Liver (tissue), 9 donors: ENCODE data around the gene SP140. TPM values are rescaled to one million over a fixed set of nuclear protein-coding genes. Genes with fewer than 3 reads are reported as not detected.

Experiments
- DNase-seq: peaks from one replicate; pipeline ENCODE4 v3.0.0-alpha.2; 2017; ENCODE audit warnings: low spot score
- H3K27ac ChIP-seq, 2 donors: one replicate each; pipeline ENCODE4 v1.7.0; 2013; ENCODE audit warnings: inconsistent platforms in 2 of 2, low read length in 2 of 2, control low read depth in 1 of 2, low read depth in 1 of 2, mild to moderate bottlenecking in 1 of 2
- H3K27me3 ChIP-seq, 4 donors: one replicate each; pipeline versions ENCODE4 v1.6.1 to v1.7.0; 2013; ENCODE audit warnings: low read length in 3 of 4, inconsistent platforms in 1 of 4, mild to moderate bottlenecking in 1 of 4, moderate library complexity in 1 of 4; ENCODE audit not compliant: control insufficient read depth in 4 of 4, insufficient read depth in 4 of 4
- H3K36me3 ChIP-seq, 4 donors: one replicate each; pipeline versions ENCODE4 v1.6.1 to v1.7.0; 2013; ENCODE audit warnings: low read length in 3 of 4, mild to moderate bottlenecking in 3 of 4, low read depth in 1 of 4, moderate library complexity in 1 of 4; ENCODE audit not compliant: control insufficient read depth in 4 of 4, insufficient read depth in 3 of 4
- H3K4me1 ChIP-seq, 4 donors: one replicate each; pipeline versions ENCODE4 v1.6.1 to v1.7.0; 2013; ENCODE audit warnings: low read length in 3 of 4, mild to moderate bottlenecking in 3 of 4, moderate library complexity in 1 of 4; ENCODE audit not compliant: control insufficient read depth in 4 of 4, insufficient read depth in 4 of 4
- H3K4me3 ChIP-seq, 3 donors: one replicate each; pipeline versions ENCODE4 v1.6.1 to v1.7.0; 2013; ENCODE audit warnings: low read length in 3 of 3, control low read depth in 1 of 3, low read depth in 1 of 3, mild to moderate bottlenecking in 1 of 3
- H3K9ac ChIP-seq, 2 donors: one replicate each; pipeline ENCODE4 v1.7.0; 2013; ENCODE audit warnings: low read length in 2 of 2, mild to moderate bottlenecking in 2 of 2, moderate library complexity in 2 of 2, control low read depth in 1 of 2, low read depth in 1 of 2
- H3K9me3 ChIP-seq, 4 donors: one replicate each; pipeline versions ENCODE4 v1.6.1 to v1.7.0; 2013; ENCODE audit warnings: low read length in 3 of 4; ENCODE audit not compliant: control insufficient read depth in 4 of 4
- FOXA1 ChIP-seq: IDR thresholded peaks from 2 replicates; pipeline ENCODE4 v1.6.1; 2016; ENCODE audit warnings: antibody characterized with exemption
- FOXA2 ChIP-seq: IDR thresholded peaks from 2 replicates; pipeline ENCODE4 v1.6.1; 2016; ENCODE audit warnings: antibody characterized with exemption
- GABPA ChIP-seq, 2 donors: IDR thresholded peaks in 1 of 2; conservative IDR thresholded peaks in 1 of 2; 2 replicates each; pipeline ENCODE4 v1.6.1; 2016; ENCODE audit warnings: antibody characterized with exemption in 2 of 2, mild to moderate bottlenecking in 1 of 2, moderate library complexity in 1 of 2
- HNF4A ChIP-seq, 2 donors: conservative IDR thresholded peaks; 2 replicates each; pipeline ENCODE4 v1.6.1; 2016; ENCODE audit warnings: antibody characterized with exemption in 2 of 2, mild to moderate bottlenecking in 2 of 2
- HNF4G ChIP-seq: IDR thresholded peaks from 2 replicates; pipeline ENCODE4 v1.6.1; 2016; ENCODE audit warnings: antibody characterized with exemption
- NR2F2 ChIP-seq: IDR thresholded peaks from 2 replicates; pipeline ENCODE4 v1.6.1; 2016; ENCODE audit warnings: antibody characterized with exemption
- RXRA ChIP-seq, 2 donors: IDR thresholded peaks; 2 replicates each; pipeline ENCODE4 v1.6.1; 2017 to 2018; ENCODE audit warnings: antibody characterized with exemption in 2 of 2, mild to moderate bottlenecking in 1 of 2
- SP1 ChIP-seq: IDR thresholded peaks from 2 replicates; pipeline ENCODE4 v1.6.1; 2018; ENCODE audit warnings: antibody characterized with exemption, mild to moderate bottlenecking
- TAF1 ChIP-seq: conservative IDR thresholded peaks from 2 replicates; pipeline ENCODE4 v1.6.1; 2016; ENCODE audit warnings: antibody characterized with exemption, mild to moderate bottlenecking
- YY1 ChIP-seq: IDR thresholded peaks from 2 replicates; pipeline ENCODE4 v1.6.1; 2016; ENCODE audit warnings: antibody characterized with exemption, mild to moderate bottlenecking
- WGBS: extraction: QIAGEN DNeasy Blood & Tissue Kit; methylation state at CpG from one replicate; pipeline ENCODE4 v1.1.7; 2013; 5-methylcytosine and 5-hydroxymethylcytosine counted together
- polyA plus RNA-seq, 2 donors: library from polyadenylated mRNA; stranded (reverse) in 1 of 2; unstranded in 1 of 2; fragments of 200-250 nt in 1 of 2; fragments of >200 nt in 1 of 2; fragmentation: Nextera tagmentation in 1 of 2; extraction: Ambion mirVana in 1 of 2; gene quantifications; one replicate each; pipeline versions ENCODE4 v1.2.1 to v1.2.3, GENCODE V29; 2013 to 2015
- total RNA-seq, 2 donors: library from RNA; depleted of rRNA; stranded (reverse); fragments of >200 nt; gene quantifications; one replicate each; pipeline ENCODE4 v1.2.3, GENCODE V29; 2014
- TF ChIP-seq, protein P1 (sequence below): fragments of 150-350 bp; IDR thresholded peaks from 2 replicates; pipeline ENCODE4 v1.5.1; 2017; ENCODE audit warnings: improper control_type of control experiment, low read depth, low read length; ENCODE audit not compliant: missing input control
- TF ChIP-seq, protein P2 (sequence below): IDR thresholded peaks from 2 replicates; pipeline ENCODE4 v1.6.1; 2016; ENCODE audit warnings: antibody characterized with exemption
- TF ChIP-seq, protein P3 (sequence below): IDR thresholded peaks from 2 replicates; pipeline ENCODE4 v1.6.1; 2016; ENCODE audit warnings: antibody characterized with exemption
- TF ChIP-seq, protein P4 (sequence below): IDR thresholded peaks from 2 replicates; pipeline ENCODE4 v1.6.1; 2016; ENCODE audit warnings: antibody characterized with exemption
- TF ChIP-seq, protein P5 (sequence below): IDR thresholded peaks from 2 replicates; pipeline ENCODE4 v1.6.1; 2016; ENCODE audit warnings: antibody characterized with exemption, mild to moderate bottlenecking
- donor health status: healthy.
- donor health status: healthy.
- donor health status: healthy.
- donor health status: healthy.
- donor health status: healthy.

SP140 gene
- total and polyA plus RNA-seq, 4 donors, result 0.40 to 1.8 (median 0.77) TPM

DNA sequence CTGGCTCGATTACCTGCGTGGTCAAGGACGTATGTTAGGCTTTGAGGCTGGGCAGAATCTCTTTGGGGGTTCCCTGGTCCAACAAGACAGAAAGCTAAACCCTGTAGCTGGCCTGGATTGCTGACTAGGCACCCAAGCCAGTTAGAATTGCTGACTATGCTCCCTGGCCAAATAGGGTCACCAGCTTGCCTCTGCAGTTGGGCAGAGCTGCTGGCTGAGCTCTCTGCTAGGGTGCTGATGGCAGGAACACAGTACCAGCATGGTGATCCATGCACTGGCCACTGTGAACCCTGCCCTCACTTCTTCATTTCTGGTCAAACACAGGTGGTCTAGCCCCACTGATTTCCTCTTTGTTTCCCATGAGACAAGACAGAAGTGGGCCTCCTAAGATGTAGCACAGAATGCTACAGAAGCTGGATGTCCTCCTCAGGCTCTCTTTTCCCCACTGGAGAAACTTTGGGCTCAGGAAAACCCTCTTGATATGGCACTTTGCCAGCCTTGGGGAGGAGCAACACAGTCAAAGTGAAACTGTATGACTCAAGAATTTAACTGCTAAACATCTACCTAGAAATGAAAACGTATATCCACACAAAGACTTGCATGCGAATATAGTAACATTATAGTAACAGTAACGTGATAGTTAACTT, 122.2 kb downstream of the SP140 start:
- TF ChIP-seq NR2F2, result no peak
- no peak for TF ChIP-seq TAF1
- TF ChIP-seq, protein P1, sequence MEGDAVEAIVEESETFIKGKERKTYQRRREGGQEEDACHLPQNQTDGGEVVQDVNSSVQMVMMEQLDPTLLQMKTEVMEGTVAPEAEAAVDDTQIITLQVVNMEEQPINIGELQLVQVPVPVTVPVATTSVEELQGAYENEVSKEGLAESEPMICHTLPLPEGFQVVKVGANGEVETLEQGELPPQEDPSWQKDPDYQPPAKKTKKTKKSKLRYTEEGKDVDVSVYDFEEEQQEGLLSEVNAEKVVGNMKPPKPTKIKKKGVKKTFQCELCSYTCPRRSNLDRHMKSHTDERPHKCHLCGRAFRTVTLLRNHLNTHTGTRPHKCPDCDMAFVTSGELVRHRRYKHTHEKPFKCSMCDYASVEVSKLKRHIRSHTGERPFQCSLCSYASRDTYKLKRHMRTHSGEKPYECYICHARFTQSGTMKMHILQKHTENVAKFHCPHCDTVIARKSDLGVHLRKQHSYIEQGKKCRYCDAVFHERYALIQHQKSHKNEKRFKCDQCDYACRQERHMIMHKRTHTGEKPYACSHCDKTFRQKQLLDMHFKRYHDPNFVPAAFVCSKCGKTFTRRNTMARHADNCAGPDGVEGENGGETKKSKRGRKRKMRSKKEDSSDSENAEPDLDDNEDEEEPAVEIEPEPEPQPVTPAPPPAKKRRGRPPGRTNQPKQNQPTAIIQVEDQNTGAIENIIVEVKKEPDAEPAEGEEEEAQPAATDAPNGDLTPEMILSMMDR, result no peak
- TF ChIP-seq RXRA (IDR thresholded peaks at IDR 0.05), result no peak
- TF ChIP-seq FOXA2, result no peak
- TF ChIP-seq, protein P2, sequence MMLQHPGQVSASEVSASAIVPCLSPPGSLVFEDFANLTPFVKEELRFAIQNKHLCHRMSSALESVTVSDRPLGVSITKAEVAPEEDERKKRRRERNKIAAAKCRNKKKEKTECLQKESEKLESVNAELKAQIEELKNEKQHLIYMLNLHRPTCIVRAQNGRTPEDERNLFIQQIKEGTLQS, result no peak

DNA sequence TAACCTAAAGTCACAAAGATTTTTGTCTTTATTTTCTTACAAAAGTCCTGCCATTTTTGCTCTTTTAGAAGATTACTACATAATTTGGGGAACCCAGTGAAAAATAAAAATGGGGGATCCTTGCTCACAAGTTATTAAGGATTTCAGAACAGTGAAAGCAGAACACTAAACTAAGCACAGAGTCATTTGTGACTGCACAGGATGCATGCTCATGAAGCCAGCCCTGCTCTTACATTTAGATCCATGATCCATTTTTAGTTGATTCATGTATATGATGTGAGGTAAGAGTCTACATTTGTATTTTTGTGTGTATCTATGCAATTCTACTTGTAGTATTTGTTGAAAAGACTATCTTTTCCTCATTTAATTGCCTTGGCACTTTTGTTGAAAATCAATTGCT, 123.3 kb downstream of the SP140 start:
- DNase-seq, result no peak
- Histone ChIP-seq H3K4me1 (peaks cover 3 to 15% (median 7%) of the 10 kb centered on the region in 4 donors), H3K4me3 (no peak overlapping the region), H3K9ac (no peak overlapping the region), H3K9me3 (no peaks in the 10 kb centered on the region), H3K27ac (no peak overlapping the region), H3K27me3 (no peaks in the 10 kb centered on the region), H3K36me3 (no peaks in the 10 kb centered on the region)
- no peak for TF ChIP-seq GABPA (IDR thresholded peaks at IDR 0.05 in 1 of 2, conservative IDR thresholded peaks at IDR 0.05 in 1 of 2)
- no peak for TF ChIP-seq TAF1
- no peak for TF ChIP-seq FOXA1
- TF ChIP-seq HNF4G, result no peak
- TF ChIP-seq, protein P3, sequence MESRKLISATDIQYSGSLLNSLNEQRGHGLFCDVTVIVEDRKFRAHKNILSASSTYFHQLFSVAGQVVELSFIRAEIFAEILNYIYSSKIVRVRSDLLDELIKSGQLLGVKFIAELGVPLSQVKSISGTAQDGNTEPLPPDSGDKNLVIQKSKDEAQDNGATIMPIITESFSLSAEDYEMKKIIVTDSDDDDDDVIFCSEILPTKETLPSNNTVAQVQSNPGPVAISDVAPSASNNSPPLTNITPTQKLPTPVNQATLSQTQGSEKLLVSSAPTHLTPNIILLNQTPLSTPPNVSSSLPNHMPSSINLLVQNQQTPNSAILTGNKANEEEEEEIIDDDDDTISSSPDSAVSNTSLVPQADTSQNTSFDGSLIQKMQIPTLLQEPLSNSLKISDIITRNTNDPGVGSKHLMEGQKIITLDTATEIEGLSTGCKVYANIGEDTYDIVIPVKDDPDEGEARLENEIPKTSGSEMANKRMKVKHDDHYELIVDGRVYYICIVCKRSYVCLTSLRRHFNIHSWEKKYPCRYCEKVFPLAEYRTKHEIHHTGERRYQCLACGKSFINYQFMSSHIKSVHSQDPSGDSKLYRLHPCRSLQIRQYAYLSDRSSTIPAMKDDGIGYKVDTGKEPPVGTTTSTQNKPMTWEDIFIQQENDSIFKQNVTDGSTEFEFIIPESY, result no peak
- TF ChIP-seq, protein P4, sequence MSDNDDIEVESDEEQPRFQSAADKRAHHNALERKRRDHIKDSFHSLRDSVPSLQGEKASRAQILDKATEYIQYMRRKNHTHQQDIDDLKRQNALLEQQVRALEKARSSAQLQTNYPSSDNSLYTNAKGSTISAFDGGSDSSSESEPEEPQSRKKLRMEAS, result no peak
- no peak for TF ChIP-seq SP1
- TF ChIP-seq, protein P2, result no peak
- no peak for TF ChIP-seq HNF4A (conservative IDR thresholded peaks at IDR 0.05)
- no peak for TF ChIP-seq NR2F2
- no peak for TF ChIP-seq RXRA (IDR thresholded peaks at IDR 0.05)

More for the DNA sequence above, 122.2 kb downstream of the SP140 start:
- Histone ChIP-seq H3K9me3 (no peaks in the 10 kb centered on the region), H3K36me3 (no peaks in the 10 kb centered on the region), H3K9ac (no peak overlapping the region), H3K27ac (no peak overlapping the region), H3K27me3 (no peaks in the 10 kb centered on the region), H3K4me1 (peaks cover 3 to 15% (median 7%) of the 10 kb centered on the region in 4 donors), H3K4me3 (no peak overlapping the region)
- DNase-seq, result no peak
- WGBS, result 86% methylated on average over 6 of the region's 6 CpGs

DNA sequence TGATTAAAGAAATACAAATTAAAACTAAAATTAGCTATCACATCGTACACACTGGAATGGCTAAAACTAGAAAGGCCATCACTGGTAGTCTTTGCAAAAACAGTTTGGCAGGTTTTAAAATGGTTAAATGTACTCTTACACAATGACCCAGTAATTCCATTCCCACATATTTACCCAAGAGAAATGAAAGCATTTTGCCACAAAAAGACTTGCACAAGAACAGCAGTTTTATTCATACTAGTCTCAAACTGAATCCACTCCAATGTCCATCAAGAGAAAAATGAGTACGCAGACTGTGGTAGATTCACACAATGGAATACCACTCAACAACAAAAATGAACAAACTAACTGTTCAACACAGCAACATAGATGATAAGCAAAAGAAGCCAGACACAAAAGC, 130.5 kb downstream of the SP140 start:
- Histone ChIP-seq H3K4me1 (peaks cover 0 to 10% (median 3%) of the 10 kb centered on the region in 4 donors), H3K9ac (no peak overlapping the region), H3K9me3 (no peaks in the 10 kb centered on the region), H3K27ac (peak overlapping the region; percentile 45 to 57), H3K36me3 (peaks cover 0 to 15% (median 10%) of the 10 kb centered on the region in 4 donors), H3K27me3 (no peaks in the 10 kb centered on the region), H3K4me3 (no peak overlapping the region)
- WGBS, result 36% methylated on average over 2 of the region's 2 CpGs
- no peak for DNase-seq
- peak; percentile 96 for TF ChIP-seq FOXA2
- TF ChIP-seq YY1, result peak; percentile 69
- TF ChIP-seq, protein P5, sequence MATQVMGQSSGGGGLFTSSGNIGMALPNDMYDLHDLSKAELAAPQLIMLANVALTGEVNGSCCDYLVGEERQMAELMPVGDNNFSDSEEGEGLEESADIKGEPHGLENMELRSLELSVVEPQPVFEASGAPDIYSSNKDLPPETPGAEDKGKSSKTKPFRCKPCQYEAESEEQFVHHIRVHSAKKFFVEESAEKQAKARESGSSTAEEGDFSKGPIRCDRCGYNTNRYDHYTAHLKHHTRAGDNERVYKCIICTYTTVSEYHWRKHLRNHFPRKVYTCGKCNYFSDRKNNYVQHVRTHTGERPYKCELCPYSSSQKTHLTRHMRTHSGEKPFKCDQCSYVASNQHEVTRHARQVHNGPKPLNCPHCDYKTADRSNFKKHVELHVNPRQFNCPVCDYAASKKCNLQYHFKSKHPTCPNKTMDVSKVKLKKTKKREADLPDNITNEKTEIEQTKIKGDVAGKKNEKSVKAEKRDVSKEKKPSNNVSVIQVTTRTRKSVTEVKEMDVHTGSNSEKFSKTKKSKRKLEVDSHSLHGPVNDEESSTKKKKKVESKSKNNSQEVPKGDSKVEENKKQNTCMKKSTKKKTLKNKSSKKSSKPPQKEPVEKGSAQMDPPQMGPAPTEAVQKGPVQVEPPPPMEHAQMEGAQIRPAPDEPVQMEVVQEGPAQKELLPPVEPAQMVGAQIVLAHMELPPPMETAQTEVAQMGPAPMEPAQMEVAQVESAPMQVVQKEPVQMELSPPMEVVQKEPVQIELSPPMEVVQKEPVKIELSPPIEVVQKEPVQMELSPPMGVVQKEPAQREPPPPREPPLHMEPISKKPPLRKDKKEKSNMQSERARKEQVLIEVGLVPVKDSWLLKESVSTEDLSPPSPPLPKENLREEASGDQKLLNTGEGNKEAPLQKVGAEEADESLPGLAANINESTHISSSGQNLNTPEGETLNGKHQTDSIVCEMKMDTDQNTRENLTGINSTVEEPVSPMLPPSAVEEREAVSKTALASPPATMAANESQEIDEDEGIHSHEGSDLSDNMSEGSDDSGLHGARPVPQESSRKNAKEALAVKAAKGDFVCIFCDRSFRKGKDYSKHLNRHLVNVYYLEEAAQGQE, result peak; percentile 41
- TF ChIP-seq GABPA (IDR thresholded peaks at IDR 0.05 in 1 of 2, conservative IDR thresholded peaks at IDR 0.05 in 1 of 2), result peak in 1 of 2 donors; percentile 46
- peak; percentile 57 to 73 for TF ChIP-seq HNF4A (conservative IDR thresholded peaks at IDR 0.05)
- TF ChIP-seq, protein P1, result no peak
- TF ChIP-seq, protein P2, result peak; percentile 50
- TF ChIP-seq TAF1, result no peak
